Omental fat pad (tissue), 4 donors: ENCODE data around the gene KHDC4. TPM values are rescaled to one million over a fixed set of nuclear protein-coding genes. Genes with fewer than 3 reads are reported as not detected.

Experiments used
- ATAC-seq: fragments of 150-250 bp; one replicate; pipeline ENCODE4 v1.9.1; 2016; ENCODE audit warnings: mild to moderate bottlenecking, moderate library complexity; ENCODE audit not compliant: low FRiP score
- DNase-seq: peaks from one replicate; pipeline ENCODE4 v3.0.0-alpha.2; 2019; ENCODE audit warnings: low spot score
- total RNA-seq, 4 donors: library from RNA; depleted of rRNA; stranded (reverse); fragments of >200 nt; gene quantifications; one replicate each; pipeline ENCODE4 v1.1.0, GENCODE V29; 2016
- TF ChIP-seq, protein P1 (sequence below), 3 donors: fragments of 450-650 bp; IDR thresholded peaks; one replicate each; pipeline ENCODE4 v1.5.1; 2016 to 2017; ENCODE audit warnings: antibody characterized with exemption in 3 of 3, mild to moderate bottlenecking in 3 of 3, moderate library complexity in 2 of 3

The KHDC4 gene
- total RNA-seq, 4 donors from 2014 or later: 28.8 to 54.2 (median 42.7) TPM

DNA sequence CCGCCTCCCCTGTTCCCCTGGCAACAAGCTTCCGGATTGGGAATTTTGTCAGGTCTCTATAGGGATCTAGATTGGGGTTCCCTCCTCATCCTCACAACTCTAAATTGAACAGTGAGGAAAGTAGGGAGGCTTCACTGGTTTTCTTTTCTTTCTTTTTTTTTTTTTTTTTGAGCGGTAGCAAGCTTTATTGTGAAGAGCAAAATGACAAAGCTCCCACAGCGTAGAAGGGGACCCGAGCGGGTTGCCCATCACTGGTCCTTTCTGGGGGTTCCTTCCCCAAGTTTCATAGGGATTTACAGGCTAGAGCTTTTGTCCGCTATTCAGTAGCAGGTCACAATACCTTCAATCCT is 33.8 kb upstream of the KHDC4 start:
- ATAC-seq: no peak
- TF ChIP-seq, protein P1, sequence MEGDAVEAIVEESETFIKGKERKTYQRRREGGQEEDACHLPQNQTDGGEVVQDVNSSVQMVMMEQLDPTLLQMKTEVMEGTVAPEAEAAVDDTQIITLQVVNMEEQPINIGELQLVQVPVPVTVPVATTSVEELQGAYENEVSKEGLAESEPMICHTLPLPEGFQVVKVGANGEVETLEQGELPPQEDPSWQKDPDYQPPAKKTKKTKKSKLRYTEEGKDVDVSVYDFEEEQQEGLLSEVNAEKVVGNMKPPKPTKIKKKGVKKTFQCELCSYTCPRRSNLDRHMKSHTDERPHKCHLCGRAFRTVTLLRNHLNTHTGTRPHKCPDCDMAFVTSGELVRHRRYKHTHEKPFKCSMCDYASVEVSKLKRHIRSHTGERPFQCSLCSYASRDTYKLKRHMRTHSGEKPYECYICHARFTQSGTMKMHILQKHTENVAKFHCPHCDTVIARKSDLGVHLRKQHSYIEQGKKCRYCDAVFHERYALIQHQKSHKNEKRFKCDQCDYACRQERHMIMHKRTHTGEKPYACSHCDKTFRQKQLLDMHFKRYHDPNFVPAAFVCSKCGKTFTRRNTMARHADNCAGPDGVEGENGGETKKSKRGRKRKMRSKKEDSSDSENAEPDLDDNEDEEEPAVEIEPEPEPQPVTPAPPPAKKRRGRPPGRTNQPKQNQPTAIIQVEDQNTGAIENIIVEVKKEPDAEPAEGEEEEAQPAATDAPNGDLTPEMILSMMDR (IDR thresholded peaks at IDR 0.05): no peak
- no peak for DNase-seq

- TF ChIP-seq, protein P1 (IDR thresholded peaks at IDR 0.05): no peak
- no peak for ATAC-seq
- DNase-seq: no peak
Observed at GRCh38 chr1:155967341-155968050, 33.3 kb upstream of the KHDC4 start.

DNA sequence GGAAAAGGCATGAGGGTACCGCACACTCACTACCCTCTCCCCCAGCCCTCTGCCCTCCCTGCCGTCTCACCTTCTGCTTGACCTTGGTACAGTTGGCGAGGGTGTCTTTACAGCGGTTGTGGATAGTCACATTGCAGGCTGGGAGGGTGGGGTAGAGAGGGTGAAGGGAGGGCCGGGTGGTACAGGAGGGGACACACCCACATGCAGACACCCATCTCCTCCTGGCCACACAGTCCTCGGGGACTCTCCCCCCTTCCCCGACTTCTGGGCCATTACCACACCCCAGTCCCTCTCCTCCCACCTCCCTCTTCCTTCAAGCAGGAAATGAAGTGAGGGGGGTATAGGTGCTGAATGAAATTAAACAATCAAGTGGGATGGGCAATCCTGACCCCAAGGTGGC is 32.5 kb upstream of the KHDC4 start:
- DNase-seq: no peak
- TF ChIP-seq, protein P1 (IDR thresholded peaks at IDR 0.05): no peak
- ATAC-seq: no peak

DNA sequence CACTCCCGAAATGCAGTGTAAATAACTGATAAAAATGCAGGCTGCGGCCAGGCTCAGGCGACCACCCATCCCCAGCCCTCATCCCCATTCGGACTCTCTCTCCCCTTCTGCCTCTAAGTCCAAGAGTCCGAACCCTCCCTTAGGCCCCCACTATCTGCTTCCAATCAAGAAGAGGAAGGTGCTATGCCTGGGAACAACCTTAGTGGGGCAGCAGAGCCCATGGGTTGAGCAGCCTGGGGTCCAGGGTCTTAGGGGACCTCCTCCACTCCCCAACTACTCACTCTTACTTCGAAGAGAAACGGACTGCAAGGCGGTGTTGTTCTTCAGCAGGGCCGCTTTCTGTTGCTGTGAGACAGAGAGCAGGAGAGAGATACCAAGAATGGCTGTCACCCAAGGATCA is 31.9 kb upstream of the KHDC4 start:
- ATAC-seq (no peak), DNase-seq (no peak)
- TF ChIP-seq, protein P1 (IDR thresholded peaks at IDR 0.05): no peak

DNA sequence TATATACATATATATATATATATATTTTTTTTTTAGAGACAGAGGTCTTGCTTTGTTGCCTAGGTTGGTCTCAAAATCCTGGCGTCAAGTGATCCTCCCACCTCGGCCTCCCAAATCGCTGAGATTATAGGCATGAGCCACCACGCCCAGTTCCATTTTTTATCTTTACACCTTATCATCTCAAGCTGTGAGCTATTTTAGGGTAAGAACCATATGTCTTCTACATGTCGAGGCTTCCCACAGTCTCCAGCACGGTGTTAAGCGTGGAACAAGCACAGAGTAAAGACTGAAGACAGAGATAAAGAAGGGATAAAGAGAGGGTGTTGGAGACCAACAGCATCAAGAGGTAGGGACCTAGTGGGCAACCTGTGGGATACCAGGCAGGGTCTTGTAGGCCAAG is 30.0 kb upstream of the KHDC4 start:
- ATAC-seq (no peak), DNase-seq (no peak)
- TF ChIP-seq, protein P1 (IDR thresholded peaks at IDR 0.05): no peak

DNA sequence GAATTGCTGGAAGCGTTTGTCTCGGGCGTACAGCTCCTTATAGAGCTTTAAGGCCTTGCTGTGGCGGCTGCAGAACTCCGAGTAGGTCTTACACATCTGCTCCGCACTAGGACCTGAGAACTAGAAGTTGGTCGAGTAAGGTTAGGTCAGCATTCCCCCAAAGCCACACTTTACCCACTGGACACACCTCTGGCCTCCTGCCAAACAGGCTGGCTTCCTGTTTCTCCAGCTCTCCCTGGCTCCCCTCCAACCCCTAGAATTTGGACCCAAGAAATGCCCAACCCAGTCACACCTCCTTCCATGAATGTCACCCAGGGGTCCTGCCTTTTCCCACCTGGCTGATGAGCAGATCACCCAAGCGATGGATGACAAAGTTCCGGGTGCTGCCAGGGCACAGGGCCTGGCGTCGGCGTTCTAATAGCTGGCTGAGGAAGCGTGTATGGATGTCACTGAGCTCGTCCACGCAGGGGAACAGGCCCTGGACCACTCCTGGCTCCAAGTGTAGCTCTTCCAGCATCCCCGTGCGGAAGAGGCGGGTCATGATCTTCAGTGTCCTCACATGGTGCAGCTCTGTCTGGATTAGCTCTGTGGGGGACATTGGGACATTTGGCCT is 28.5 kb upstream of the KHDC4 start:
- TF ChIP-seq, protein P1 (IDR thresholded peaks at IDR 0.05): no peak
- ATAC-seq (no peak), DNase-seq (no peak)

DNA sequence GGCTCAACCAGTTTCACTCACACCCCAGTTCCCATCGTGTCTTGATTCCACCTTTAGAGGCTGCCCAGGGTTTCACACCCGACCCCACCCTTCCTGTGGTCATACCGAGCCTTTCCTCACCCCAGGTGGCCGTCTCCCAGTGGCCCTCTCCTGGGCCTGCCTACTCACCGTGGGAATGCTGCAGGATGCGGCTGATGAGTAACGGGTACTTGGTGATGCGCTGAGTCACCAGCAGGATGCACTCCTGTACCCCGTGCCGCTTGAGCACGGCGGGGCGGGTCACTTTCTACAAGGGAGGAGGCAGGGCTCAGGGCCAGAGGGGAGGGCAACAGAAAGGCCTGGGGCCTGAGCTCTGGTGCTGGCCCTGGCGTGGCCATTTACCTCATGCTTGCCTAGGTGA is 27.7 kb upstream of the KHDC4 start:
- TF ChIP-seq, protein P1 (IDR thresholded peaks at IDR 0.05): no peak
- no peak for DNase-seq
- peak; percentile 81 for ATAC-seq
